Lower leg skin (tissue), 3 donors: ENCODE data around the gene ASPG.

Source experiments
- POLR2A ChIP-seq, 2 donors: fragments of 450-650 bp; IDR thresholded peaks; one replicate each; pipeline ENCODE4 v1.6.1; 2016 to 2017; ENCODE audit warnings: antibody characterized with exemption in 2 of 2, mild to moderate bottlenecking in 1 of 2, moderate library complexity in 1 of 2
- TF ChIP-seq, protein P1 (sequence below), 3 donors: fragments of 450-650 bp; IDR thresholded peaks; one replicate each; pipeline ENCODE4 v1.5.1; 2016; ENCODE audit warnings: antibody characterized with exemption in 3 of 3, mild to moderate bottlenecking in 3 of 3, moderate library complexity in 2 of 3

DNA sequence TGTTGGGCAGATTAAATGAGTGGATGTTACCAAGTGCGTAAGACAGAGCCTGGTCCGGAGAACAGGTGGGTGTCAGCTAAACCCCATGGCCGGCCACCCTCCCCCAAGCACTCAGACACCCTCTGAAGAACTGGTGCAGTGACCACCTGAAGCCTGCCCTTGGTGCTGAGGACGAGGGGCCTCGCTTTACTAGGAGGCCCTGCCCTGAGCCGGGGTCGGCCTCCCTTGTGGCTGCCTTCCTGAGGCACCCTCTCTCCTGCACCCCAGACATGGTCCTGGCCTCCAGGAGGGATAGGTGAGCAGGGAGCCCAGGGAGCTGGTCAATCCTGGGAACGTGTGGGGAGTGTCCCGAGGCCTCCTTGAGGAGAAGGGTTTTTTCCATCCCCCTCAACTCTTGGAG lies 48.0 kb downstream of the ASPG start:
- TF ChIP-seq, protein P1, sequence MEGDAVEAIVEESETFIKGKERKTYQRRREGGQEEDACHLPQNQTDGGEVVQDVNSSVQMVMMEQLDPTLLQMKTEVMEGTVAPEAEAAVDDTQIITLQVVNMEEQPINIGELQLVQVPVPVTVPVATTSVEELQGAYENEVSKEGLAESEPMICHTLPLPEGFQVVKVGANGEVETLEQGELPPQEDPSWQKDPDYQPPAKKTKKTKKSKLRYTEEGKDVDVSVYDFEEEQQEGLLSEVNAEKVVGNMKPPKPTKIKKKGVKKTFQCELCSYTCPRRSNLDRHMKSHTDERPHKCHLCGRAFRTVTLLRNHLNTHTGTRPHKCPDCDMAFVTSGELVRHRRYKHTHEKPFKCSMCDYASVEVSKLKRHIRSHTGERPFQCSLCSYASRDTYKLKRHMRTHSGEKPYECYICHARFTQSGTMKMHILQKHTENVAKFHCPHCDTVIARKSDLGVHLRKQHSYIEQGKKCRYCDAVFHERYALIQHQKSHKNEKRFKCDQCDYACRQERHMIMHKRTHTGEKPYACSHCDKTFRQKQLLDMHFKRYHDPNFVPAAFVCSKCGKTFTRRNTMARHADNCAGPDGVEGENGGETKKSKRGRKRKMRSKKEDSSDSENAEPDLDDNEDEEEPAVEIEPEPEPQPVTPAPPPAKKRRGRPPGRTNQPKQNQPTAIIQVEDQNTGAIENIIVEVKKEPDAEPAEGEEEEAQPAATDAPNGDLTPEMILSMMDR (IDR thresholded peaks at IDR 0.05), result no peak
- TF ChIP-seq POLR2A (IDR thresholded peaks at IDR 0.05), result no peak
